Measurements from ENCODE around the gene TMTC1.
"Not testable (repeated sequence)": the region's sequence is repeated elsewhere in the genome, so short reads cannot be mapped to it uniquely, and the experiment has no call there.

Gene TMTC1

GRCh38 chr12:29565727-29566126 is 218.0 kb downstream of the TMTC1 start:
- no peak overlapping the region for H3K27ac ChIP-seq (ENCODE audit: low read length)
- H3K4me1 ChIP-seq (ENCODE audit: control insufficient read depth in 1 of 2, insufficient read depth in 2 of 2, low read length in 2 of 2): peaks cover 6 to 17% of the 10 kb centered on the region in 2 donors

GRCh38 chr12:29564925-29565324 is 218.8 kb downstream of the TMTC1 start:
- Histone ChIP-seq H3K4me3 (ENCODE audit: low read depth in 1 of 2, low read length in 2 of 2) (no peak overlapping the region), H3K27ac (ENCODE audit: low read length) (no peak overlapping the region), H3K36me3 (ENCODE audit: control insufficient read depth in 1 of 2, insufficient read depth in 2 of 2, low read length in 2 of 2) (peaks cover 0 to 6% of the 10 kb centered on the region in 2 donors), H3K27me3 (ENCODE audit: low read depth, low read length) (no peaks in the 10 kb centered on the region), H3K9me3 (ENCODE audit: control insufficient read depth in 1 of 2, low read length in 2 of 2) (no peaks in the 10 kb centered on the region), H3K4me1 (ENCODE audit: control insufficient read depth in 1 of 2, insufficient read depth in 2 of 2, low read length in 2 of 2) (peaks cover 6 to 17% of the 10 kb centered on the region in 2 donors)

More at GRCh38 chr12:29565727-29566126, 218.0 kb downstream of the TMTC1 start:
- H3K9me3 ChIP-seq (ENCODE audit: control insufficient read depth in 1 of 2, low read length in 2 of 2): no peaks in the 10 kb centered on the region
- H3K4me3 ChIP-seq (ENCODE audit: low read depth in 1 of 2, low read length in 2 of 2): no peak overlapping the region
- no peaks in the 10 kb centered on the region for H3K27me3 ChIP-seq (ENCODE audit: low read depth, low read length)
- H3K36me3 ChIP-seq (ENCODE audit: control insufficient read depth in 1 of 2, insufficient read depth in 2 of 2, low read length in 2 of 2): peaks cover 0 to 6% of the 10 kb centered on the region in 2 donors

GRCh38 chr12:29563636-29564035 is 220.1 kb downstream of the TMTC1 start:
- H3K27me3 ChIP-seq (ENCODE audit: low read depth, low read length): no peaks in the 10 kb centered on the region
- H3K9me3 ChIP-seq (ENCODE audit: control insufficient read depth in 1 of 2, low read length in 2 of 2): no peaks in the 10 kb centered on the region
- H3K4me1 ChIP-seq (ENCODE audit: control insufficient read depth in 1 of 2, insufficient read depth in 2 of 2, low read length in 2 of 2): peaks cover 6 to 14% of the 10 kb centered on the region in 2 donors
- peaks cover 0 to 6% of the 10 kb centered on the region in 2 donors for H3K36me3 ChIP-seq (ENCODE audit: control insufficient read depth in 1 of 2, insufficient read depth in 2 of 2, low read length in 2 of 2)
- peak overlapping the region; percentile 74 for H3K27ac ChIP-seq (ENCODE audit: low read length)
- peak overlapping the region in 1 of 2 donors; percentile 35 for H3K4me3 ChIP-seq (ENCODE audit: low read depth in 1 of 2, low read length in 2 of 2)

- Histone ChIP-seq H3K4me3 (ENCODE audit: low read depth in 1 of 2, low read length in 2 of 2) (peak overlapping the region in 1 of 2 donors; percentile 35), H3K36me3 (ENCODE audit: control insufficient read depth in 1 of 2, insufficient read depth in 2 of 2, low read length in 2 of 2) (peaks cover 0 to 6% of the 10 kb centered on the region in 2 donors), H3K27me3 (ENCODE audit: low read depth, low read length) (no peaks in the 10 kb centered on the region), H3K4me1 (ENCODE audit: control insufficient read depth in 1 of 2, insufficient read depth in 2 of 2, low read length in 2 of 2) (peaks cover 6 to 14% of the 10 kb centered on the region in 2 donors), H3K27ac (ENCODE audit: low read length) (peak overlapping the region; percentile 74), H3K9me3 (ENCODE audit: control insufficient read depth in 1 of 2, low read length in 2 of 2) (no peaks in the 10 kb centered on the region)
Observed at GRCh38 chr12:29563071-29563470, 220.7 kb downstream of the TMTC1 start.

- Histone ChIP-seq H3K36me3 (ENCODE audit: control insufficient read depth in 1 of 2, insufficient read depth in 2 of 2, low read length in 2 of 2) (peaks cover 0 to 6% of the 10 kb centered on the region in 2 donors), H3K4me1 (ENCODE audit: control insufficient read depth in 1 of 2, insufficient read depth in 2 of 2, low read length in 2 of 2) (peaks cover 6 to 14% of the 10 kb centered on the region in 2 donors), H3K27me3 (ENCODE audit: low read depth, low read length) (no peaks in the 10 kb centered on the region), H3K27ac (ENCODE audit: low read length) (peak overlapping the region; percentile 74), H3K9me3 (ENCODE audit: control insufficient read depth in 1 of 2, low read length in 2 of 2) (no peaks in the 10 kb centered on the region), H3K4me3 (ENCODE audit: low read depth in 1 of 2, low read length in 2 of 2) (no peak overlapping the region)
Observed at GRCh38 chr12:29562110-29562804, 221.5 kb downstream of the TMTC1 start.

GRCh38 chr12:29561664-29562071 is 222.1 kb downstream of the TMTC1 start:
- Histone ChIP-seq H3K4me3 (ENCODE audit: low read depth in 1 of 2, low read length in 2 of 2) (no peak overlapping the region), H3K27ac (ENCODE audit: low read length) (peak overlapping the region; percentile 53), H3K27me3 (ENCODE audit: low read depth, low read length) (no peaks in the 10 kb centered on the region), H3K4me1 (ENCODE audit: control insufficient read depth in 1 of 2, insufficient read depth in 2 of 2, low read length in 2 of 2) (peaks cover 6 to 8% of the 10 kb centered on the region in 2 donors), H3K36me3 (ENCODE audit: control insufficient read depth in 1 of 2, insufficient read depth in 2 of 2, low read length in 2 of 2) (peaks cover 0 to 3% of the 10 kb centered on the region in 2 donors), H3K9me3 (ENCODE audit: control insufficient read depth in 1 of 2, low read length in 2 of 2) (no peaks in the 10 kb centered on the region)

GRCh38 chr12:29559198-29559597 is 224.5 kb downstream of the TMTC1 start:
- peak overlapping the region; percentile 5 for H3K27ac ChIP-seq (ENCODE audit: low read length)

GRCh38 chr12:29556363-29556762 is 227.4 kb downstream of the TMTC1 start:
- no peak overlapping the region for H3K4me3 ChIP-seq (ENCODE audit: low read depth in 1 of 2, low read length in 2 of 2)
- H3K4me1 ChIP-seq (ENCODE audit: control insufficient read depth in 1 of 2, insufficient read depth in 2 of 2, low read length in 2 of 2): no peaks in the 10 kb centered on the region
- H3K27ac ChIP-seq (ENCODE audit: low read length): no peak overlapping the region
- no peaks in the 10 kb centered on the region for H3K36me3 ChIP-seq (ENCODE audit: control insufficient read depth in 1 of 2, insufficient read depth in 2 of 2, low read length in 2 of 2)
- no peaks in the 10 kb centered on the region for H3K27me3 ChIP-seq (ENCODE audit: low read depth, low read length)
- H3K9me3 ChIP-seq (ENCODE audit: control insufficient read depth in 1 of 2, low read length in 2 of 2): no peaks in the 10 kb centered on the region

More at GRCh38 chr12:29559198-29559597, 224.5 kb downstream of the TMTC1 start:
- Histone ChIP-seq H3K36me3 (ENCODE audit: control insufficient read depth in 1 of 2, insufficient read depth in 2 of 2, low read length in 2 of 2) (no peaks in the 10 kb centered on the region), H3K4me3 (ENCODE audit: low read depth in 1 of 2, low read length in 2 of 2) (peak overlapping the region in 1 of 2 donors; percentile 23), H3K9me3 (ENCODE audit: control insufficient read depth in 1 of 2, low read length in 2 of 2) (no peaks in the 10 kb centered on the region), H3K27me3 (ENCODE audit: low read depth, low read length) (no peaks in the 10 kb centered on the region), H3K4me1 (ENCODE audit: control insufficient read depth in 1 of 2, insufficient read depth in 2 of 2, low read length in 2 of 2) (peaks cover 6 to 8% of the 10 kb centered on the region in 2 donors)

GRCh38 chr12:29555451-29555850 is 228.3 kb downstream of the TMTC1 start:
- not testable (repeated sequence) for H3K27ac ChIP-seq (ENCODE audit: low read length); H3K4me1 ChIP-seq (ENCODE audit: control insufficient read depth in 1 of 2, insufficient read depth in 2 of 2, low read length in 2 of 2); H3K4me3 ChIP-seq (ENCODE audit: low read depth in 1 of 2, low read length in 2 of 2); H3K9me3 ChIP-seq (ENCODE audit: control insufficient read depth in 1 of 2, low read length in 2 of 2); H3K36me3 ChIP-seq (ENCODE audit: control insufficient read depth in 1 of 2, insufficient read depth in 2 of 2, low read length in 2 of 2); H3K27me3 ChIP-seq (ENCODE audit: low read depth, low read length)

GRCh38 chr12:29552994-29553748 is 230.6 kb downstream of the TMTC1 start:
- no peaks in the 10 kb centered on the region for H3K9me3 ChIP-seq (ENCODE audit: control insufficient read depth in 1 of 2, low read length in 2 of 2)
- no peak overlapping the region for H3K4me3 ChIP-seq (ENCODE audit: low read depth in 1 of 2, low read length in 2 of 2)
- H3K36me3 ChIP-seq (ENCODE audit: control insufficient read depth in 1 of 2, insufficient read depth in 2 of 2, low read length in 2 of 2): no peaks in the 10 kb centered on the region
- H3K27me3 ChIP-seq (ENCODE audit: low read depth, low read length): no peaks in the 10 kb centered on the region
- H3K27ac ChIP-seq (ENCODE audit: low read length): no peak overlapping the region
- no peaks in the 10 kb centered on the region for H3K4me1 ChIP-seq (ENCODE audit: control insufficient read depth in 1 of 2, insufficient read depth in 2 of 2, low read length in 2 of 2)

- H3K4me3 ChIP-seq (ENCODE audit: low read depth in 1 of 2, low read length in 2 of 2): no peak overlapping the region
Observed at GRCh38 chr12:29552324-29552927, 231.3 kb downstream of the TMTC1 start.

More at GRCh38 chr12:29552324-29552927, 231.3 kb downstream of the TMTC1 start:
- Histone ChIP-seq H3K4me1 (ENCODE audit: control insufficient read depth in 1 of 2, insufficient read depth in 2 of 2, low read length in 2 of 2) (no peaks in the 10 kb centered on the region), H3K27me3 (ENCODE audit: low read depth, low read length) (no peaks in the 10 kb centered on the region), H3K27ac (ENCODE audit: low read length) (no peak overlapping the region), H3K36me3 (ENCODE audit: control insufficient read depth in 1 of 2, insufficient read depth in 2 of 2, low read length in 2 of 2) (no peaks in the 10 kb centered on the region), H3K9me3 (ENCODE audit: control insufficient read depth in 1 of 2, low read length in 2 of 2) (no peaks in the 10 kb centered on the region)

Measured in muscle layer of duodenum (tissue), 2 donors.